ENCODE results near the gene NKAIN1.

The NKAIN1 gene

DNA sequence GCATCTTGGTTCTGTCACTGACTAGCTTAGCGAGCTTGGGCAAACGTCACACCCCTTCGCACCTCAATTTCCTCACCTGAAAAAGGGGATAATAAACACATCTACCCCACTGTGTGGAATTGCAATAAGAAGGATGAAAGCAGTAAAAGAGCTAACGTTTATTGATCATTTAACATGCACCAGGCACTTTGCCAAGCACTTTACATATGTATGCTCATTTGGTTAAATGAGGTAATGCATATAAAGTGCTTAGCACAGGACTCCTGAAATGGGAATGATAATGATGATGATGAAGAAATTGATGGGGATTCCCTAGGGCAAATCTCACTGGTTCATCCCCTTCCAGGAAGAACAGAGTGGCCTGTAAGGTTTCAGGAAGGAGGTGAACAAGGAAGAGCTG, 4.8 kb downstream of the NKAIN1 start:
- no peak for DNase-seq
- intact Hi-C loops (cut with DNase I): loop anchor here (5.0 kb wide), 1 partner anchor 53 kb away; no protein-coding TSS in a partner anchor

- intact Hi-C loops (cut with DNase I): no loop called here
- peak in 1 of 10 donors; percentile 12 for DNase-seq
These were observed 5.5 kb downstream of the NKAIN1 start for GRCh38 chr1:31234123-31234708.

DNA sequence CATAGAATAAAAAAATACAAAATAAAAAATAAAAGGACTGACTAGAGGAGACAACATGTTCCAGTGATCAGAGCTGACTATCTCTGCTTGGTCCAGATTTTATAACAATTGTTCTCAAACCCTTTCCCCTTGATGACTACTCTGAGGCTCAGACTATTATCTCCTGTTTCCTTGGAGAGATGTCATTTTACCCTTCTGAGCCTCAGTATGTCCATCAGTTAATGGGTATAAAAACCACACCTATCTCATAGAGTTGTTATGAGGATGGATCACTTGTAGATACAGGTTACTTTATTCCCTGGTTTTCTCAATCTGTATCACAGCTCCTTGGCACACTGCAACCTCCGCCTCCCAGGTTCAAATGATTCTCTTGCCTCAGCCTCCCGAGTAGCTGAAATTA, 7.0 kb downstream of the NKAIN1 start:
- DNase-seq: no peak
- intact Hi-C loops (cut with DNase I): no loop called here

- no peak for DNase-seq
- intact Hi-C loops (cut with DNase I): no loop called here
These were observed 7.9 kb downstream of the NKAIN1 start for GRCh38 chr1:31231802-31232201.

DNA sequence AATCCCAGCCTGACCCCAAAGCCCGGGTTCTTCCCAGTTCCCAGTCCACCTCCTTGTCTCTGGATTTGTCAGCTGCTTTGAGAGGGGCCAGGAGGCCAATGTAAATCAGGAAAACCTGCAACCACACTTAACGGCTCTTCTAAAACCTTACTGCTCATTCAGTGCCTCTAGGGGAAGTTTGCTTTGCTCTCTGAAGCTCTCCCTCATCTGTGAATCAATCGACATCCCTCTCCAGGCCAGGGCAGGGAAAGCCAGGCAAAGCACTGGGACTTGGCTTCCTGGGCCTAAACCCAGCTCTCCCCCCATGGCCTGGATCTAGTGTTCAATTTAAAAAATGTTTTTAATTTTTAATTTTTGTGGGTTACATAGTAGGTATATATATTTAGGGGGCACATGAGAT, 9.3 kb downstream of the NKAIN1 start:
- no peak for DNase-seq
- intact Hi-C loops (cut with DNase I): no loop called here

- intact Hi-C loops (cut with DNase I): no loop called here
These were observed 10.7 kb downstream of the NKAIN1 start for GRCh38 chr1:31228986-31229385.

GRCh38 chr1:31227891-31228568, 11.7 kb downstream of the NKAIN1 start:
- peak; percentile 32 to 94 (median 66) for DNase-seq
- intact Hi-C loops (cut with DNase I): no loop called here

More at GRCh38 chr1:31228986-31229385, 10.7 kb downstream of the NKAIN1 start:
- DNase-seq: peak in 1 of 10 donors; percentile 27

GRCh38 chr1:31224068-31224467, 15.6 kb downstream of the NKAIN1 start:
- intact Hi-C loops (cut with DNase I): no loop called here
- peak in 1 of 10 donors; percentile 12 for DNase-seq

GRCh38 chr1:31222176-31222575, 17.5 kb downstream of the NKAIN1 start:
- intact Hi-C loops (cut with DNase I): no loop called here
- DNase-seq: peak in 1 of 10 donors; percentile 63

DNA sequence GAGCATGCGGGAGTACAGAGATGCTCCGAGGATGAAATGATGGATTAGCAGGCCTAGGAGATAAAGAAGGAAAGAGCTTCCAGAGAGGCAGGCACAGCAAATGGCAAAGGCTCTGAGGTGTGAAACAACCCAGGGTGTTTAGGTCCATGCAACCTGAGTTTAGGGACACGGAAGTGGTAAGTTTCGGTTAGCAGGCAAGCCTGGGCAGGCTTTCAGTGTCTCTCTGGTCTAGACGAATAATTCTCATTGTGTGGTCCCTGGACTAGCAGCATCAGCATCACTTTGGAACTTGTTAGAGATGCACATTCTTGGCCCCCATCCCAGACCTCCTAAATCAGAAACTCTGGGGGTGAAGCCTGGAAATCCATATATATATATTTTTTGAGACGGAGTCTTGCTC, 18.6 kb downstream of the NKAIN1 start:
- intact Hi-C loops (cut with DNase I): no loop called here
- DNase-seq: peak in 1 of 10 donors; percentile 51

GRCh38 chr1:31219489-31219888, 20.2 kb downstream of the NKAIN1 start:
- intact Hi-C loops (cut with DNase I): no loop called here
- DNase-seq: no peak

DNA sequence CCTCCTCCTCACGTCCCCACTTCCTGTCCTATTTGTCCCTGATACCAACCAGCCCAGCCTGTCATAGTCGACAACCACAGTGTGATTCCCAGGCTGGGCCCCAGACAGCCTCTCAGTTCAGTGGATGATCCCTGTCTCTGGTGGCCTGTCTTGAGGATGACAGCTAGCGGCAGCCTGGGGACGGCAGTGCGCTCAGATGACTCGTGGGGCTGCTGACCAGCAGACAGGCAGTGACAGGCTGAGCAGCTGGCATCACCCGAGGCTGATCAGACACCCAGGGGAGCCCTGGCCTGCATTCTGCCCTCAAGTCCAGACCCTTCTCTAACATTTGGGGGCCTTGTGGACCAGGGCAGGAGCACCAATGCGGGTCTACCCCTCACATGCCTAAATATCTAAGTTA, 21.0 kb downstream of the NKAIN1 start:
- peak in 9 of 10 donors; percentile 40 to 93 (median 62) for DNase-seq
- intact Hi-C loops (cut with DNase I): no loop called here

DNA sequence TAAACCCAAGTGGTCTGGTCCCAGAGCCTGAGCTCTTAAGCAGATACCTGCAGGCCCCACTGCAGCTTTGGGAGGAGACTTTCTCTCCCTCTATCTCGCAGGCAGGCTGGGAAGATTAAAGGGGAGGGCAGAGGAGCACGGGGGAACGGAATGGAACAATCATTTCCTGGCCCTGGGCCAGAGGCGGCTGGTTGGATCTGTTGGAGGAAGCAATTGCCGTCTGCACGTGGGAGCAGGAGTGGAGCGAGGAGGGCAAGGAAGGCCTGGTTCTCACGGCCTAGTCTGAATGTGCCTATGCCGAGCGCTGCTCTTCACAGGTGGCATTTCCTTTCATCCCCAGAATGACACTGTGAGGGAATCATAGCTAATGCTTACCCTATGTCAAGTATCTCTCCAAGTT, 23.7 kb downstream of the NKAIN1 start:
- DNase-seq: peak in 7 of 10 donors; percentile 13 to 88 (median 56)
- intact Hi-C loops (cut with DNase I): no loop called here

GRCh38 chr1:31215065-31215570, 24.6 kb downstream of the NKAIN1 start:
- DNase-seq: no peak
- intact Hi-C loops (cut with DNase I): no loop called here

DNA sequence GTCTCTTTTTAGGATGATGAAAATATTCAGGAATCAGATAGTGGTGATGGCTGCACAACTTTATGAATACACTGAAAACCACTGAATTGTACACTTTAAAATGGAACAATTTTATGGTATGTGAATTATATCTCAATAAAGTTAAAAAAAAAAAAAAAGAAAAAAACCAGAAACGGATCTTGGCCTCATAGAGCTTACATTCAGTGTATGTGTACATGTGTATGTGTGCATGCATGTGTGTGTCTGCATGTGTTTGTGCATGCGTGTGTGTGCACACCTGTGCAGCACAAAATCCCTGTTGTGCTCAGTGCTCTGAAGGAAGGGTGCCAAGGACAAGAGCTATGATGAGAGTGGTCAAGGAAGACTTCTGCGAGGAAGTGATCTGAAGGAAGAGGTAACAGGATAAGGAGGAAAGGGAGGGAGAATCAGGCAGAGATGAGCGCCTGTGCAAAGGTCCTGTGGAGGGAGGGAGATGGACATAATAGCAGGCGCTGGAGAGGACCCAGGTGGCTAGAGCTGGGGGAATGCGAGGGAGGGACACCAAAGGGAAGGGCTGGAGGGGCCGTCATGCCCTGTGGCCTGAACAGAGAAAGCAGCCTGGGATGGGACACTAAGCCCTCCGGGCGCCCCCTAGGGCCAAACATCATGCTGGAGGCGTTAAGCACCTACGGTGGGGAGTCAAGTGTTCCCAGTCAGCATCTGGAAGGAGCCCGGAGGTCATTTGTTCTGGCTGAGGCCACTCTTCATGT, 25.2 kb downstream of the NKAIN1 start:
- no peak for DNase-seq
- intact Hi-C loops (cut with DNase I): no loop called here

- intact Hi-C loops (cut with DNase I): no loop called here
- DNase-seq: no peak
These were observed 31.2 kb downstream of the NKAIN1 start for GRCh38 chr1:31208361-31208945.

GRCh38 chr1:31207569-31207968, 32.1 kb downstream of the NKAIN1 start:
- no peak for DNase-seq
- intact Hi-C loops (cut with DNase I): no loop called here

GRCh38 chr1:31207046-31207445, 32.6 kb downstream of the NKAIN1 start:
- intact Hi-C loops (cut with DNase I): no loop called here
- DNase-seq: no peak

GRCh38 chr1:31203215-31203614, 36.5 kb downstream of the NKAIN1 start:
- intact Hi-C loops (cut with DNase I): no loop called here
- DNase-seq: peak in 7 of 10 donors; percentile 25 to 88 (median 35)

- intact Hi-C loops (cut with DNase I): no loop called here
- no peak for DNase-seq
These were observed 37.7 kb downstream of the NKAIN1 start for GRCh38 chr1:31201931-31202360.

DNA sequence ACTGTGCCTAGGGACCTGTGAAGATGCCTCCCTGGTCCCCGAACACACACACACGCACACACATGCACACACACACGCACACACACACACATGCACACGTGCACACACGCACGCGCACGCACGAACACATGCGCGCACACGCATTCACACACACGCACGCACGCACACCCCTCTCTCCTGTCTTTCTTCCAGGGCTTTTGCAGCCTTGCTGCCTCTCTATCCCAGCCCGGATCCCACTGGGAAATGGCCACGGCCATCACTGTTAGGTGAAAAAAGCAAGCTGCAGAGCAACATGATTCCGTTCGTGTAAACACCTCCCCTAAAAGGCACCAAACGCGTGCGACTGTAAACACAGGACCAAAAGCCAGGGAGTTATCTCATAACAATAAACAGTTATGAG, 39.7 kb downstream of the NKAIN1 start:
- no peak for DNase-seq
- intact Hi-C loops (cut with DNase I): no loop called here
